ENCODE data around the gene DHRSX.
"Not testable (repeated sequence)": the region's sequence is repeated elsewhere in the genome, so short reads cannot be mapped to it uniquely, and the experiment has no call there.

The DHRSX gene

DNA sequence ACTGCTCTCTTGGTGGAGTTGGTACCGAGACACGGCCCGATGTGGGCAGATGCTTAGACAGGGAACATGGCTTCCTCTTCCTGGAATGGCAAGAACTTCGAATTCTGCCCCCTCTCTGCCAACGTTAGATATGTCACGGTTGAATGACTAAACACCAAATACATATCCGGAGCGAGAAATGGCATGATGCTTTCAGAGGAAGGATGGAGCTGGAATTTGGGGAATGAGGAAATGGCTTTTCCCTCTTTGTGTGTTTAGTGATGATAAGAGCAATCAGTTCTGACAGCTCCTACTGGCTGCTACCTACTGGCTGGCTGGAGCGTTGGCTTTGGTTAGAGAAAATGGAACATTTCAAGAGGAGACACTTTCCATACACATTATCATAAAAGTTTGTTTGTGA, 140.0 kb downstream of the DHRSX start:
- no peak for DNase-seq

GRCh38 chrX:2359522-2359921, 141.3 kb downstream of the DHRSX start:
- not testable (repeated sequence) for DNase-seq

- no peak for DNase-seq
Observed at GRCh38 chrX:2351999-2352995, 148.5 kb downstream of the DHRSX start.

GRCh38 chrX:2351321-2351720, 149.5 kb downstream of the DHRSX start:
- no peak for DNase-seq

- not testable (repeated sequence) for DNase-seq
Observed at GRCh38 chrX:2350703-2351102, 150.1 kb downstream of the DHRSX start.

GRCh38 chrX:2350036-2350435, 150.7 kb downstream of the DHRSX start:
- DNase-seq = not testable (repeated sequence)

DNA sequence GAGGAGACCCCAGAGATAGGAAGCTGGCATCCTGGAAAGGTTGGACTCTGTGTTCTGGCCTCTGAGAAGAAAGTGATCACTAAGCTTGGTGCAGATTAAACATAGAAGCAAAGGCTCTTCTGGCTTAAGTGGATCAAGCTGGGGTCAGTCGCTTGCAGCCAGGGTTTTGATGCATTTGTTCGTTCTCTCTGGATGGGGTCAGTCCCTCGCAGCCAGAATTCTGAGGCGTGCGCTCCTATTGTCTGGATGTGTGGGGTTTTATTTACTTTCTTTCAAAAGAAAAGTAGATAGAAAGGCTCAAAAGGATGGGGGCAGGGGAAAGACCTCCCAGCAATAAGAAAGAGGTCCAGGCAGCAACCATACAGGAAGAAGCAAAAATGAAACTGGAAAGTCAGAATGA, 152.6 kb downstream of the DHRSX start:
- no peak for DNase-seq

GRCh38 chrX:2346158-2346557, 154.6 kb downstream of the DHRSX start:
- no peak for DNase-seq

- DNase-seq = no peak
Observed at GRCh38 chrX:2345562-2345961, 155.2 kb downstream of the DHRSX start.

DNA sequence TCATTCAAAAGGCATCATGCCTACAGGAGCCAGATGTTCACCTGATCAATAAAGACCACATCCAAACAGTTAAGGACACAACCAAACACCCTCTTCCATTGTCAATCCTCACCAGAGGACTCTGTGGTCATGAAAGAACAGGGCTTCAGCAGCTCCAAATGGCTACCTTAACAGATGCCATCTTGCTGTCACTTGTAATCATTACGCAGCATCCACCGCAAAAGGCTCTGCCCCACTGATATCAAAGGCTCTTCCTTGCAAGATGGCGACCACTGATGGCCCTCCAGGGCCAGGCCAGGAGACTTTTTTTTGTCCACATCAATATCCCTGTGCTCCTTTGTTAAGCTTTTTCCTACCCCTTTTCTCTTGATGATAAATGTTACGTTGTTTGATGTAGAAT, 157.4 kb downstream of the DHRSX start:
- DNase-seq = no peak

- DNase-seq = no peak
Observed at GRCh38 chrX:2342874-2343273, 157.9 kb downstream of the DHRSX start.

- no peak for DNase-seq
Observed at GRCh38 chrX:2342281-2342688, 158.5 kb downstream of the DHRSX start.

DNA sequence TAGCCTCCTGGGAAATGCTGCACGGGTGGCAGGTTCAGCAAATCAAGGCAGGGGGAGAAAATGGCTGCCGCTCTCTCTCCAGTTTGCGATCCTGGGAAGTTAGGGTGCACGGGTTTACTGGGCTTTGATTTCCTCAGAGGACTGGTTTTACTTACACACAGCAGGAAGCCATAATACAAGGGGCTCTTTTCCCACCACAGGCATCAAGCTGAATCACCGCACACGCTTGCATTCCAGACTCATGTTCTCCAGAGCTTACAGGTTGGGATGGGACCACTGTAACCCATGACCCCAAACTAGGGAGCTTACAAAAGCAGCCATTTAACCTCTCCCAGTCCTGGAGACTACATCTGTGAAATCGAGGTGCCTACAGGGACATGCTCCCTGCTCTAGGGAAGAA, 159.8 kb downstream of the DHRSX start:
- DNase-seq = no peak

DNA sequence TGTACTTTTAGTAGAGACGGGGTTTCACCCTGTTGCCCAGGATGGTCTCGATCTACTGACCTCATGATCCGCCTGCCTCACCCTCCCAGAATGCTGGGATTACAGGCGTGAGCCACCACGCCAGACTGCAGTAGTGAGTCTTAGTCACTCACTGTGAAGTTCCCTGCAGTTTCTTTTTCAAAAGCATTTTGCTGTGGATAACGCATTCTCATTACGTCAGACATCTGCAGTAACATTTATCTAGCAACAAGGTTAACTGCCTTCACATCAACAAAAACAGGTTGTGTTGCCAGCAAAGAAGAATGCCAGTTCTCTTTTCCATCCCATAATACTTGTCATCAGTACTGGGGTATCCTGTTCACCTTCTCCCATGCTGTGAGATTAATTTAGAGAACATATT, 164.6 kb downstream of the DHRSX start:
- no peak for DNase-seq

DNA sequence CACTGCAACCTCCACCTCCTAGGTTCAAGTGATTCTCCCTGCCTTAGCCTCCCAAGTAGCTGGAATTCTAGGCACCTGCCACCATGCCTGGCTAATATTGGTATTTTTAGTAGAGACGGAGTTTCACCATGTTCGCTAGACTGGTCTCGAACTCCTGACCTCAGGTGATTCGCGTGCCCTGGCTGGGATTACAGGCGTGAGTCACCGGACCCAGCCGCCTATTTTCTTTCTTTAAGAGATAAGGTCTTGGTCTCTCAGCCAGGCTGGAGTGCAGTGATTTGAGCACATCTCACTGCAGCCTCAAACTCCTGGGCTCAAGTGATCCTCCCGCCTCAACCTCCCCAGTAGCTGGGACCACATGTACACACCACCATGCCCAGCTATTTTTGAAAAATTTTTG, 166.5 kb downstream of the DHRSX start:
- no peak for DNase-seq

DNA sequence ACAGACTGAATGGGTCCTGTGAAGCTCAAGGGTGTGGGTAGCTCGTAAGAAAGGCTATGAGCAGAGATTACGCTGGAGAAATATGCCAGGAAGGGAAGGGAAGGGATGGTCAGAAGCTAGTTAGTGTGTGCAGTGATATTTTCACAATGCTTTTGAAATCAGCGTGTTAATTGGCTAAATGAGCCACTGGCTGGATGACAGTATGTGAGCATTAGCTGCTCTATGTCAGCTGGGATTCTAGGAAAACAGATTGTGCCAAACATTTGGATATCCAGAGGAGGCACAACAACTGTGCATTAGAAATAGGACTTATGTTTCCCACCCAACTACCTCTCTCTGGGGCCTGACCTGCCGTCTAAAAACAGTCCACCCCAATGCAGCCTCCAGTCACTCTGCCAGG, 168.5 kb downstream of the DHRSX start:
- no peak for DNase-seq

DNA sequence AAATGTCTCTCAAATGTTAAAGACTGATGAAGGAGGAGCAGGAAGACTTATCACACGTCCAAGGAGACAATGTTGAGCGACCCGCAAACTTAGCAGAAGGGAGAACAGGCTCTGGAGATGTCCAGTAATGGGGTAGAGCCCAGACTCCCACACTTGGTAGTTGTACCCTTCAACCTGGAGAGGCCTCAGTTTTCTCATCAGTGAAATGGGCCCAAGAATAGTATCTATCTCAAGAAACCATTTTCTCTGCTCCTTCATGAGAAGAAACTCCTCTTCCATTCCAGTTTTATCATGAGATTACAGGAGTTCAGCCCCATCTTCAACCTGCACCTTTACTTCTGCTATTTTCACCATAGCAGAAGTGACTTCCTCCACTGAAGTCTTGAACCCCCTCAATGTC, 169.9 kb downstream of the DHRSX start:
- no peak for DNase-seq

DNA sequence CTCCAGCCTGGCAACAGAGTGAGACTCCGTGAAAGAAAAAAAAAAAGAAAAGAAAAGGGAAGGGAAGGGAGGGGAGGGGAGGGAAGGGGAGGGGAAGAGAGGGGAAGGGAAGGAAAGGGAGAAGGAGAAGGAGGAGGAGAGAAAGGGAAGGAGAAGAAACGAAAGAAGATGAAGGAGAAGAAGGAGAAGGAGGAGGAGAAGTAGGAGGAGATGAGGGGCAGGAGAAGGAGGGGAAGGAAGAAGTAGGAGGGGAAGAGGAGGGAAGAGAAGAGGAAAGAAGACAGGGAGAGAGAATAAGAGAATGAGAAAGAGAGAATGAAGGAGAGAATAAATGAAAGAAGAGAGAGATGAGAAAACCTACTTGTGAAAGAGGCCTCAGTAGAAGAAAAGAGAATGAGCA, 170.3 kb downstream of the DHRSX start:
- DNase-seq = no peak

GRCh38 chrX:2327423-2327822, 173.4 kb downstream of the DHRSX start:
- DNase-seq = no peak

- no peak for DNase-seq
Observed at GRCh38 chrX:2325076-2325784, 175.5 kb downstream of the DHRSX start.

DNA sequence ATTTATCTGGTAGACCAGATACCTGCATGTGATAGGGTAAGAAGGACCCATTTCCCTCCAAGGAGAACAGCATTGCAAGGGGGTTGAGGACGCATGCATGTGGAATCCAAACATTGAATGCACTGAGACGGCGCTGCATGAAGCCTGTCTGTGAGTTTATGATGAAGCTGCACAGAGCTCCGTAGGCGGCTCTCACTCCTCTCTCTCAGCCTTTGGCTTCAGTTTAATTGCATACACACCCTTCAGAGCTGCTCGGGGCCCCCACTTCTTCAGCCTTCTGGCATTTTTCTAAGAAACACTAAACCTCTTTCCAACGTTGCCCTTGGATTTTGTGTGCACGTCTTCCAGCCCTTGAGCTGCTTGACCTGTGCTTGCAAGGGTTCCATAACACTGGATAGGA, 176.6 kb downstream of the DHRSX start:
- no peak for DNase-seq

DNA sequence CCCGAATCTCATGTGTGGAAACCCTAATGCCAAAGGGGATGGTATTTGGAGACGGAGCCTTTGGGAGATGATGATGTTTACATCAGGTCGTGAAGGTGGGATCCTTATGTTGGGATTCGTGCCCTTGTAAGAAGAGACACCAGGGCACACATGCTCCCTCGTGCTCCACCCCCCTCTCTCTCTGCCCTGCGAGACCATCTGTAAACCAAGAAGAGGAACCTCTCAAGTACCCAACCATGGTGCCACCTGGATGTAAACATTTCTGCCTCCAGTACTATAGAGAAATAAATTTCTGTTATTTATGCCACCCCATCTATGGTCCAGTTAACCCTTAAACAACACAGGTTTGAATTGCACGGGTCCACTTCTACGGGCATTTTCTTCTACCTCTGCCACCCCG, 179.4 kb downstream of the DHRSX start:
- DNase-seq = no peak

Measured in amygdala (tissue), 56 donors.